Endodermal cell (in vitro differentiated cells): ENCODE results near the gene PHF20. TPM values are rescaled to one million over a fixed set of nuclear protein-coding genes. Genes with fewer than 3 reads are reported as not detected.

Experiments
- DNase-seq: peaks from one replicate; pipeline ENCODE4 v3.0.0-alpha.2; 2017
- H3K27ac ChIP-seq: 2 replicates; pipeline ENCODE4 v1.5.1; 2013; ENCODE audit warnings: mild to moderate bottlenecking, low read depth, low read length, moderate library complexity
- H3K27me3 ChIP-seq: 2 replicates; pipeline ENCODE4 v1.6.1; 2013; ENCODE audit warnings: mild to moderate bottlenecking, low read length, moderate library complexity; ENCODE audit not compliant: insufficient read depth, control insufficient read depth, poor library complexity, severe bottlenecking
- H3K36me3 ChIP-seq: 2 replicates; pipeline ENCODE4 v1.7.0; 2013; ENCODE audit warnings: mild to moderate bottlenecking, low read length, moderate library complexity; ENCODE audit not compliant: control insufficient read depth, insufficient read depth
- H3K4me1 ChIP-seq: one replicate; pipeline ENCODE4 v1.7.0; 2013; ENCODE audit warnings: low read length; ENCODE audit not compliant: control insufficient read depth, insufficient read depth
- H3K4me3 ChIP-seq: 2 replicates; pipeline ENCODE4 v1.5.1; 2013; ENCODE audit warnings: mild to moderate bottlenecking, low read length, moderate library complexity
- H3K9ac ChIP-seq: 2 replicates; pipeline ENCODE4 v1.6.1; 2013; ENCODE audit warnings: mild to moderate bottlenecking, low read length, moderate library complexity; ENCODE audit not compliant: poor library complexity, severe bottlenecking; ENCODE audit errors: extremely low read depth
- H3K9me3 ChIP-seq: 2 replicates; pipeline ENCODE4 v1.6.1; 2013; ENCODE audit warnings: mild to moderate bottlenecking, low read length, moderate library complexity; ENCODE audit not compliant: control insufficient read depth
- H3K27ac Mint-ChIP-seq: 2 replicates; pipeline ENCODE4 v1.8.0; 2020; ENCODE audit warnings: mixed read lengths
- H3K27me3 Mint-ChIP-seq: 2 replicates; pipeline ENCODE4 v1.8.0; 2021; ENCODE audit warnings: mild to moderate bottlenecking, mixed read lengths; ENCODE audit not compliant: insufficient read depth
- H3K36me3 Mint-ChIP-seq: 2 replicates; pipeline ENCODE4 v1.8.0; 2020; ENCODE audit warnings: low read depth, mixed read lengths
- H3K4me1 Mint-ChIP-seq: 2 replicates; pipeline ENCODE4 v1.8.0; 2020; ENCODE audit warnings: mixed read lengths
- H3K4me3 Mint-ChIP-seq: 2 replicates; pipeline ENCODE4 v1.8.0; 2020; ENCODE audit warnings: mild to moderate bottlenecking, moderate library complexity, mixed read lengths
- H3K9me3 Mint-ChIP-seq: 2 replicates; pipeline ENCODE4 v1.8.0; 2020; ENCODE audit warnings: mild to moderate bottlenecking, mixed read lengths
- CTCF ChIP-seq: fragments of 200-600 bp; sonication (generic); conservative IDR thresholded peaks from 2 replicates; pipeline ENCODE4 v1.5.0; 2021; ENCODE audit warnings: antibody characterized with exemption, mild to moderate bottlenecking
- WGBS, 2 experiments: methylation state at CpG; one replicate each; pipeline versions ENCODE4 v1.1.5 to v1.1.7; 2013; ENCODE audit warnings: missing lambda C conversion rate in 2 of 2, mixed read lengths in 1 of 2; ENCODE audit not compliant: insufficient coverage in 1 of 2, insufficient read length in 1 of 2; 5-methylcytosine and 5-hydroxymethylcytosine counted together
- total RNA-seq, 2 donors: library from RNA; stranded (reverse); fragmentation: NEBNext Ultra II Directional in 1 of 2; extraction: Animal tissue kit (Norgen Biotek cat#: 25700) in 1 of 2; gene quantifications; 2 replicates in 1 of 2; 3 replicates in 1 of 2; pipeline ENCODE4 v1.2.1, GENCODE V29; 2021

Gene PHF20
- total RNA-seq, 2 donors from 2014 or later: 68.1 to 78.8 TPM

- Histone ChIP-seq H3K27ac (no peak overlapping the region), H3K9ac (no peak overlapping the region)
Measured at GRCh38 chr20:35901678-35902544, 130.1 kb downstream of the PHF20 start.

GRCh38 chr20:35902545-35902941, 130.7 kb downstream of the PHF20 start:
- 93% methylated on average over 3 of the region's 3 CpGs; no CpG with 5 or more reads in 1 of the 2 experiments for WGBS, 2 experiments
- no peaks in the 10 kb centered on the region for H3K27me3 ChIP-seq
- H3K27ac ChIP-seq: no peak overlapping the region
- peaks cover 14% of the 10 kb centered on the region for H3K4me1 ChIP-seq
- no peaks in the 10 kb centered on the region for H3K9me3 ChIP-seq
- H3K4me3 Mint-ChIP-seq: no peak overlapping the region
- no peak overlapping the region for H3K27ac Mint-ChIP-seq
- peaks cover 12% of the 10 kb centered on the region for H3K4me1 Mint-ChIP-seq
- H3K4me3 ChIP-seq: peak overlapping the region; percentile 5
- DNase-seq: no peak
- TF ChIP-seq CTCF: no peak
- no peaks in the 10 kb centered on the region for H3K9me3 Mint-ChIP-seq
- H3K27me3 Mint-ChIP-seq: no peaks in the 10 kb centered on the region
- H3K36me3 Mint-ChIP-seq: peaks cover 47% of the 10 kb centered on the region
- H3K36me3 ChIP-seq: peaks cover 45% of the 10 kb centered on the region
- no peak overlapping the region for H3K9ac ChIP-seq

More at GRCh38 chr20:35901678-35902544, 130.1 kb downstream of the PHF20 start:
- Histone ChIP-seq H3K36me3 (peaks cover 44% of the 10 kb centered on the region), H3K4me3 (peak overlapping the region; percentile 5), H3K27me3 (no peaks in the 10 kb centered on the region), H3K9me3 (no peaks in the 10 kb centered on the region), H3K4me1 (peaks cover 10% of the 10 kb centered on the region)
- H3K27ac Mint-ChIP-seq: peak overlapping the region; percentile 61
- peaks cover 6% of the 10 kb centered on the region for H3K4me1 Mint-ChIP-seq
- DNase-seq: no peak
- no peak for TF ChIP-seq CTCF
- H3K9me3 Mint-ChIP-seq: no peaks in the 10 kb centered on the region
- peaks cover 47% of the 10 kb centered on the region for H3K36me3 Mint-ChIP-seq
- no peak overlapping the region for H3K4me3 Mint-ChIP-seq
- 95 to 100% methylated on average over 4 of the region's 4 CpGs for WGBS, 2 experiments
- no peaks in the 10 kb centered on the region for H3K27me3 Mint-ChIP-seq

GRCh38 chr20:35903843-35904242, 132.0 kb downstream of the PHF20 start:
- H3K9me3 Mint-ChIP-seq: no peaks in the 10 kb centered on the region
- peaks cover 23% of the 10 kb centered on the region for H3K4me1 Mint-ChIP-seq
- WGBS, 2 experiments: 93 to 100% methylated on average over 2 to 3 of the region's 3 CpGs
- H3K9ac ChIP-seq: no peak overlapping the region
- peaks cover 19% of the 10 kb centered on the region for H3K4me1 ChIP-seq
- H3K9me3 ChIP-seq: no peaks in the 10 kb centered on the region
- peak overlapping the region; percentile 30 for H3K4me3 ChIP-seq
- no peaks in the 10 kb centered on the region for H3K27me3 ChIP-seq
- H3K4me3 Mint-ChIP-seq: no peak overlapping the region
- peaks cover 48% of the 10 kb centered on the region for H3K36me3 ChIP-seq
- TF ChIP-seq CTCF: no peak
- H3K27ac ChIP-seq: no peak overlapping the region
- H3K36me3 Mint-ChIP-seq: peaks cover 45% of the 10 kb centered on the region
- H3K27ac Mint-ChIP-seq: no peak overlapping the region
- no peak for DNase-seq
- H3K27me3 Mint-ChIP-seq: no peaks in the 10 kb centered on the region
